GM18907 (cell line): ENCODE data around the gene PDE6A.

Source experiments
- ATAC-seq: cut with Tn5 transposase; IDR thresholded peaks from one replicate; pipeline ENCODE4 v1.9.1; 2021; ENCODE audit warnings: mild to moderate bottlenecking, moderate library complexity; ENCODE audit not compliant: unreplicated experiment

PDE6A gene

DNA sequence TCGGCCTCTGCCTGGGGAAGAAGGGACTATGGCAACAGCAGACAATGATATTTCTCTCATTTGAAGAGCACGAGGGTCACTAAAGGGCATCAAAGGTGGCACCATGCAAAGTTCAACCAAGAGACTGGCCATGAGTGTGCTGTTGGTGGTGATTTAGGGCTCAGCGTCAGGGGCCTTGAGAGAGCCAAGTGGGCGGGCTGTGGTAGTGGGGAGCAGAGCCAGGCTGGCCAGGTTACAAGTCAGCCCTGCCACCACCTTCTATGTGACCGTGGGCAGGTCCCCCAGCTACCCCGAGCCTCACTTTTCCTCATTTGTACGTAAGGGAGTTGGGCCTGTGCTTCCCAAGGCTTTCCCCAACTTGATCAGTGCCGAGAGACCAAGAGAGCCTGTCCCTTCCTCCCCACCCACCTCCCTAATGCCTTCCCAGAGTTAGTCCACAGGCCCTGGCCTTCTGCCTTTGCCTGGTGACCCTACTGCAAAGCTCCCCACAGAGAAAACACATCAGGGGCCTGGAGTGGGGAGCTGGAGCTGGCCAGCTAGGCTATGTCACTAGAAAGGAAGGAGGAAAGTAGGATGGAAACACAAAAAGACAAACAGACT is 104.3 kb downstream of the PDE6A start:
- ATAC-seq, result no peak

DNA sequence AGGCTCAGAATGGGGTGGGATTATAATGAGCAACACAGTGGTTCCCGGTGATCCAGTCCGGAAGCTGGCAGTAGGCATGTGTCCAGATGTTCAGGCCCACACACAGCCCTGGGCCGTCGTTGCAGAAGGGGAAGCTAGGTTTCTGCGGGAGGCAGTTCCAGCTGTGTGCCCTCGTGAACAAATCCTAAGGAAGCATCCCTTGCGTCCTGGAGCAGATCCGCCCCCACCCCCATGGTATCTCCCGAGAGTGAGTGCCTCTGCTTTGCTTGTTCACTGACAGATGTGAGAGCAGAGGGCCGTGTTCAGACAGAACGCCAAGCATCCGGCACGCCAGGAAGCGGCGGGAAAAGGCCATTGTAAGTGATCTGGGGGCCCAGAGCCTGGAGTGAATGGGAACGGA is 104.8 kb downstream of the PDE6A start:
- ATAC-seq, result no peak

DNA sequence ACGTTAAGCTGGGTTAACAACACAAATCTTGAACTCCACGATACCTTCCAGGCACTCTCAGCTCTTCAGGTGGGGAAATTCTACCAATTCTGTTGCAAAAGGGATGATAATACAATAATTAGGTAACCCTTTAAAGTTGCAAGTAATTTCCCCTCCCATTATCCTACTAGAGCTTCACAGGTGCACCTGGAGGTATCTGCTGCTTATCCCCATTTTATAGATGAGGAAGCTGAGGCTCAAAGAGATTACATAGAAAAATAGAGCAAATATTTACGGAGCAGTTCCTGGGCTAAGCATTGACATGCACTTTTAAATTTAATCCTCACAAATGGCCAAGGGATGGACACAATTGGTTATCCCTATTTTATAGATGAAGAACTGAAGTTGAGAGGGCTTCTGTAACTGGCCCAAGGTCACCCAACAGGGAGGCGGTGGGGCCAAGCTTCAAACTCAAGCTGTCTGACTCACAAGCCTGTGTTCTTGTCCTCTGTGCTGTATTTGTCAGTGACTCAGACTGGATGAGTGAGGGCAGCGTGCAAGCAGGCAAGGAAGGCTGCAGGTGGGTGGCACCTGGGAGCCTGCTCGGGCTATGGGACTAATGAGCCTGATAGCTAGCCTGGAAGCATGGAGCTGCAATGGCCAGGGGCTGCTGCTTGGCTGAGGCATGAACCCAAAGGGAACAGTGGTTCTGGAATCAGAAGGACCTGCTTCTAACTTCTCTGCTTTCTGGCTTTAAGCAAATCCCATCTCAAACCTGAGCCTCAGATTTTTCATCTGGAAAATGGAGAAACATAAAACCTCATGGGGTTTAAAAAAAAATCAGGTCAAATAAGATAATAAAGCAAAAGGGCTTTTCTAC is 105.5 kb downstream of the PDE6A start:
- ATAC-seq, result no peak

DNA sequence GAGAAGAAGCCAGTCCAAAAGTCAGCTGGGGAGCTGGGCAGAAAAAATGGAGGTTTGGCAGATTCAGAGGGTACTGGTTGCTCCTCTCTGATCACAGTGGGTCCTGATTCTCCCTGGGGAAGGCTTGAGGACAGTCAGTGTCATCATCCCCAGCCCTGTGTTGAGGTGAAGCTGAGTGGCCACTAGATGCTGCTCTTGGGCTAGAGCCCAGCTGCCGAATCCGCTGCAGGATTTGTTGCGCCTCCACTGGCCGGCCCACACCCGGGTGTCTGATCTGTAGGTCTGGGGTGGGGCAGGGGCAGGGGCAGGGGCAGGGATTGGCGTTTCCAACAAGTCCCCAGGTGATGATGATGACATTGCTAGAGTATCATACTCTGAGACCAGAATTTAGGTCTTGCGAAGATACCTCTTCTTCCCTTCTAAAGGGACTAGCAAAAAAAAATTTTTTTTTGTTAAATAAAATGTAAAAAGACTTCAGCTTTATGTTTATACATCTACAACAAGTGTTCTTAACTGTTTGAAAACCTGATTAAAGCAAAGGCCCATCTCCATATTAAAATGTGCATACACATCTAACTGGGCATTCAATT is 106.8 kb downstream of the PDE6A start:
- no peak for ATAC-seq

DNA sequence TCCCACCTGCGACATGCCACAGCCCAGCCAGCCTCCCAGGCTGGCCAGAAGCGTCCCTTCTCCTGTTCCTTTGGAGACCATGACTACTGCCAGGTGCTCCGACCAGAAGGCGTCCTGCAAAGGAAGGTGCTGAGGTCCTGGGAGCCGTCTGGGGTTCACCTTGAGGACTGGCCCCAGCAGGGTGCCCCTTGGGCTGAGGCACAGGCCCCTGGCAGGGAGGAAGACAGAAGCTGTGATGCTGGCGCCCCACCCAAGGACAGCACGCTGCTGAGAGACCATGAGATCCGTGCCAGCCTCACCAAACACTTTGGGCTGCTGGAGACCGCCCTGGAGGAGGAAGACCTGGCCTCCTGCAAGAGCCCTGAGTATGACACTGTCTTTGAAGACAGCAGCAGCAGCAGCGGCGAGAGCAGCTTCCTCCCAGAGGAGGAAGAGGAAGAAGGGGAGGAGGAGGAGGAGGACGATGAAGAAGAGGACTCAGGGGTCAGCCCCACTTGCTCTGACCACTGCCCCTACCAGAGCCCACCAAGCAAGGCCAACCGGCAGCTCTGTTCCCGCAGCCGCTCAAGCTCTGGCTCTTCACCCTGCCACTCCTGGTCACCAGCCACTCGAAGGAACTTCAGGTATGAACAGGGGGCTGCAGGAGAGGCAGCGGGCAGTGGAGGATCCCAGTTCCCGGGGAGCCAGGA is 108.0 kb downstream of the PDE6A start:
- ATAC-seq, result no peak

DNA sequence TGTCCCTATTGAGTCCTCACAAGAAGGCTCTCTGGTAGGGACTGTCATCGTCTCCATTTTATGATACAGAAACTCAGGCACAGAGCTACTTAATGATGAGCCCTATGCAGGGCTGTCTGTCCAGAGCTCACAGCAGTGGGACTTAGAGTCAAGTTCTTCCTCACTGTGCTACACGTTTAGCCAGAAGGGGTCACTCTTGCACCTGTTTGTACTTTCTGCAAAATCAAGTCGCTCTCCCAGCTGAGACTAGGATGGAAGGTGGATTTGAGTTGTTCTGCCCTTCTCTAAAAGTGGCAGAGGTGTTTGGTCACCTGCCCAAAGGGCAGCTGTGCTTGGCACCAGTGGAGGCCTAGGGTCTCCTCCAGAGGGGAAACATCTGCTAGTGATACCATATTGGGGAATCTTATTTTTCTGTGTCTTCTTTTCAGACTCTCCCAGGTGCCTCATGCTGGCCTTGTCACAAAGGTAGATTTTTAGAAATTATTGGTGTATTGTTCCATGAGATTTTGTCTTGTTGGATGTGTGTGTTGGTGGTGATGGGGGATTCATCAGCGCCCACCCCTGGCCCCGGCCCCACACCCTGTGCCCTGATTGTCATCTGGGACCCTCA is 110.2 kb downstream of the PDE6A start:
- peak; percentile 35 for ATAC-seq

DNA sequence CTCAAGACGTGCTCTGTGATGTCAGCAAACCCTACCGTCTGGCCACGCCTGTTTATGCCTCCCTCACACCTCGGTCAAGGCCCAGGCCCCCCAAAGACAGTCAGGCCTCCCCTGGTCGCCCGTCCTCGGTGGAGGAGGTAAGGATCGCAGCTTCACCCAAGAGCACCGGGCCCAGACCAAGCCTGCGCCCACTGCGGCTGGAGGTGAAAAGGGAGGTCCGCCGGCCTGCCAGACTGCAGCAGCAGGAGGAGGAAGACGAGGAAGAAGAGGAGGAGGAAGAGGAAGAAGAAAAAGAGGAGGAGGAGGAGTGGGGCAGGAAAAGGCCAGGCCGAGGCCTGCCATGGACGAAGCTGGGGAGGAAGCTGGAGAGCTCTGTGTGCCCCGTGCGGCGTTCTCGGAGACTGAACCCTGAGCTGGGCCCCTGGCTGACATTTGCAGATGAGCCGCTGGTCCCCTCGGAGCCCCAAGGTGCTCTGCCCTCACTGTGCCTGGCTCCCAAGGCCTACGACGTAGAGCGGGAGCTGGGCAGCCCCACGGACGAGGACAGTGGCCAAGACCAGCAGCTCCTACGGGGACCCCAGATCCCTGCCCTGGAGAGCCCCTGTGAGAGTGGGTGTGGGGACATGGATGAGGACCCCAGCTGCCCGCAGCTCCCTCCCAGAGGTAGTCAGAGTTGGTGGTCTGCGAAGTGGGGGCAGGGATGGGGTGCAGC is 111.3 kb downstream of the PDE6A start:
- ATAC-seq, result no peak

DNA sequence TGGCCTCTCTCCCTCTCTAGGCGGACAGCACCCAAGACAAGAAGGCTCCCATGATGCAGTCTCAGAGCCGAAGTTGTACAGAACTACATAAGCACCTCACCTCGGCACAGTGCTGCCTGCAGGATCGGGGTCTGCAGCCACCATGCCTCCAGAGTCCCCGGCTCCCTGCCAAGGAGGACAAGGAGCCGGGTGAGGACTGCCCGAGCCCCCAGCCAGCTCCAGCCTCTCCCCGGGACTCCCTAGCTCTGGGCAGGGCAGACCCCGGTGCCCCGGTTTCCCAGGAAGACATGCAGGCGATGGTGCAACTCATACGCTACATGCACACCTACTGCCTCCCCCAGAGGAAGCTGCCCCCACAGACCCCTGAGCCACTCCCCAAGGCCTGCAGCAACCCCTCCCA is 112.0 kb downstream of the PDE6A start:
- ATAC-seq, result no peak

DNA sequence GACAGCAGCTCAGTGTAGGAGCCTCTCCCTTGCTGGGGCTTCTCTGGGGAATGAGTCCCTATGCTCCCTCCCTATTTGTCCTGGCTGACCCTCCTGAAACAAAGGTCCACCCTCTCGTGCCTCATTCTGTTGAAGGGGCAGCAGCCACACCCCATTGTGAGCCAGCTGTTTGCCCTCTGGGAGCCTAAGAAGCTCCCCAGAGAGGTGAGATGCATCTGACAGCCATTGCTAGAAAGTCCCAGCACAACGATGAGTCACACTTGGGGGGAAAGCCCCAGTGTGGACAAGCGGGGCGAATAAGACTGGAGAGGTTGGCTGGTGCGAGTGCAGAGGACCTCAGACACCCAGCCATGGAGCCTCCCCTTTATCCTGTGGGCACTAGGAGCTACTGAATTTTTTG is 113.1 kb downstream of the PDE6A start:
- ATAC-seq, result peak; percentile 89

DNA sequence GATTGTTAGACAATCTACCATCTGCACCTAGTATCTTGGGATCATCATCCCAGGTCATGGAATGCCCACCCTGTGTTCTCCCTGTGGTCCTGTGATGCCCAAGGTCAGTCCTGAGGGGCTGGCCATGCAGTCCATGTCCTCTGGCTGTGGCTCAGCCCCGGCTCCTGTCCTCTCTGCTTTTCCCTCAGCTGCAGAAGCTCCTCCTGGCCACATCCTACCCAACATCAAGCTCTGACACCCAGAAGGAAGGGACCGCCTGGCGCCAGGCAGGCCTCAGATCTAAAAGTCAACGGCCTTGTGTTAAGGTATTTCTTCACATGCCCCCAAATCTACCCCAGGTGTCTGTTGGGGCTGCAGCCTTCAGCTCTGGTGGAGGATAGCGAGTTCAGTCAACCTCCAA is 114.0 kb downstream of the PDE6A start:
- no peak for ATAC-seq

DNA sequence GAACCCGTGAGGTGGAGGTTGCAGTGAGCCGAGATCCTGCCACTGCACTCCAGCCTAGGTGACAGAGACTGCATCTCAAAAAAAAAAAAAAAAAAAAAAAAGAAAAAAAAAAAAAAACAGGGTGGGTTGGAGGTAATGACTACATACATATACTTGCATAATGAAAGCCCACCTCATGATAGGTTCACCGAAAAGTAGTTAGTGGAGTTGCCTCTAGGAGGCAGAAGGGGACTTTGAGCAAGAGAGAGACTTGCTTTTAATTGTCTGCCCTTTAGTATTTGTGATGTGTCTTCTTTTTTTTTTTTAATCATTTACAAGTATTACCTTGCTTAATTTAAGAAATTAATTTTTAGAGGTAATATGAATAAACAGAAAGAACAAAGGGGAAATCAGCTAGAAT is 114.6 kb downstream of the PDE6A start:
- ATAC-seq, result no peak

DNA sequence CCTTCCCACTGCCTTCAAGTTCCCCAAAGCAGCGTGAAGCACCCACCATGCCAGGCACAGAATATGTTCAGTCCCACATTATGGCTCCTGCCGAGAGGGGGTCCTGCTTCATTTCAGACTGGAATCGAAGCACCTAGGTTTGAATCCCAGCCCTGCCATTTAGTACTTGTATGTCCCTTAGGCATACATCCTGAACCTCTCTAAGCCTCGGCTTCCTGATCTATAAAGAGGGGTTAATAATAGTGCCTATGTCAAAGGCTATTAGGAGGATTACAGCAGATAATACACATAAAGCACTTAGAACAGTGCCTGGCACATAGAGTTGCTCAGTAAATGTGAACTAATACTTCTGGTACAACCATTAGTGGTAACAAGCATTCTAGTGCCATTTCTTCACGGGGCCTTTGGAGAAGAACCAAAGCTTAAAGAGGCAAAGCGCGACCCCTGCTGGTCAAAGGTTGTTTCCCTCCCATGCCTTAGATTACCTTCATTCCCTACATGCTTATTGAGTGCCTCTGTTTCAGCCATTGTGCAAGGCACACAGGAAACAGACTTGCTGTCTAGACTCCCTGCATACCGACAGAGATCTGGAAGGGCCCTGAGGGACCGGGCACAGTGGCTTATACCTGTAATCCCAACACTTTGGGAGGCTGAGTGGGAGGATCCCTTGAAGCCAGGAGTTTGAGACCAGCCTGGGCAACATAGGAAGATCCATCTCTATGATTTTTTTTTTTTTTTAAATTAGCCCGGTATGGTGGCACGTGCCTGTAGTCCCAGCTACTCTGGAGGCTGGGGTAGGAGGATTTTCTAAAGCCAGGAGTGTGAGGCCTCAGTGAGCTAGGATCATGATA is 116.2 kb downstream of the PDE6A start:
- peak; percentile 56 for ATAC-seq

DNA sequence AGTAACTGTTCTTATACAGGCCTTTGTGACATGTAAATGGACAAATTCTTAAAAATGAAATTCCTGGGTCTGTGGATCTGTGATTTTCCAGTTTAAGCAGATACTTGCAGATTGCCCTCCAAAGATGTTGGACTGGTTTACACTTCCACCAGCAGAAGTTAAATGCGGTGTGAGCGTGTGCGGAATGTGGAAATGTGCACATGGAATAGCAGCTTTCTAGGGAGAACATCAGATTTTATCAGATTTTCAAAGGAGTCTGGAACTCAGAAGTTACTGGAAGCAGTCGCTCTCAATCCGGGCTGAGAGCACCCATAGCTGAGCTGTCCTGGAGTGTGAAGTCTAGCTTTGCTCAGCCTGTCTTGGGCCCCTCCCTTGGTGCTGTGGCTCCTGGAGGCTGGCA is 117.0 kb downstream of the PDE6A start:
- no peak for ATAC-seq

DNA sequence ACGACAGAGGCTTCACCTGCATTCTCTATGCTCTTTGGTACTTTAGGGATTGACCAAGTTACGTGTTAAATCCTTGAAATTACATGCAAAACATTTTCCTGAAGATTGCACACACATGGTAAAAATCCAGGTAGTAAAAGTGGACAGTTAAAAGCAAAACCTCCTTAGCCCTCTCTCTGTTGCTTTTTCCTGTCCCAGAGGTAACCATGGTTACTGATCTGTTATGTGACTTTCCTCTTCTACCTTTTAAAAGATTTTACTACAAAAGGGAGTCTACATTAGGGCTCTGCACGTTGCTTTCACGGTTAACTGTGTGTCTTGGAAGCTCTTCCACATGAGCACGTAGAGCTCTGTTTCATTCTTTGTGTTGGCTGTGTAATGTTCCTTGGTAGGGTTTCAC is 117.5 kb downstream of the PDE6A start:
- ATAC-seq, result no peak

DNA sequence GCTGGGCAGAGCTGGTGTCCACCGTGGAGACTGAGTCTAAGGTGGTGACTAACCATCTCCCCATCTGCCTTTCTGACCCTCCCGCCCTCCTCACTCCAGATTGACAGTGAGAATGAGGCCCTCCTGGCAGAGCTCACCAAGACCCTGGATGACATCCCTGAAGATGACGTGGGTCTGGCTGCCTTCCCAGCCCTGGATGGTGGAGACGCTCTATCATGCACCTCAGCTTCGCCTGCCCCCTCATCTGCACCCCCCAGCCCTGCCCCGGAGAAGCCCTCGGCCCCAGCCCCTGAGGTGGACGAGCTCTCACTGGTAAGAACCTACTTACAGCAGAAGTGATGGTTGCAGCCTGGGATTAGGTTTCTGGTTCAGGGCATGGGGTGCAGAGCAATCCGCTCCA is 118.0 kb downstream of the PDE6A start:
- no peak for ATAC-seq

DNA sequence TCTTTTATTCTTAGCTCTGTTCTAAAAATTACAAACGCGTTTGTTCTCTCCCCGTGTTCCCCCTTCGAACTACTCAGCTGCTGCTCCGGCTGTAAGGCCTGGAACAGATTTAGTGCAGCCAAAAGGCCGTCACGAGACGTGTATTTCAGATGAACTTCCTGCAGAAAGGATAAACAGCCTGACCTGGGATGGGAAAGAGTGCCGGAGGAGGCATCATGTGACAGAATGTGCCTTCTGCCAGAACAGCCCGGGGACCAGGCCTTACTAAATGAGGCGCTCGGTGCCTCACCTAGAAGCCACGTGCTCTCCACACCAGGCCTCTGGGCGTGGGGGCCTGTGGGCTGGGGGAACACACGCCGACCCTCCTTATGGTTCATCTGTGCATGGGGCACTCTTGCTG is 119.7 kb downstream of the PDE6A start:
- ATAC-seq, result no peak

DNA sequence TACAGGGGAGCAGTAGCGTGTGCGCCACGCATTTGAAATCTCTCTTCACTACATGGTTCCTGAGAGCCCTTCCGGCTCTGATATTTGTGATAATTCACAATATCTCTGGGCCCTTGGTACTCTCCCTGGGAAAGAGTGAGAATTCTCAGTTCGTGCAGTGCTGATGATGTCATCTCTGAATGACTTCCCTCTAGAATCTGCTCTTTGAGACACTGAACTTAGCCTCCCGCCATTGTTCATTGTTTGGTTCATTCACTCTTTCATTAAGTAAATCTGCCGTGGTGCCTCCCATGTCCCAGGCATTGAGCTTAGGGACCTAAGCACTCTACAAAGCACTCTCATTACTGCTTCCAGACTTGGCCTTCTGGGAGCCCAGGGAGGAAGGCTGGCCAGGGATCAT is 120.5 kb downstream of the PDE6A start:
- no peak for ATAC-seq

DNA sequence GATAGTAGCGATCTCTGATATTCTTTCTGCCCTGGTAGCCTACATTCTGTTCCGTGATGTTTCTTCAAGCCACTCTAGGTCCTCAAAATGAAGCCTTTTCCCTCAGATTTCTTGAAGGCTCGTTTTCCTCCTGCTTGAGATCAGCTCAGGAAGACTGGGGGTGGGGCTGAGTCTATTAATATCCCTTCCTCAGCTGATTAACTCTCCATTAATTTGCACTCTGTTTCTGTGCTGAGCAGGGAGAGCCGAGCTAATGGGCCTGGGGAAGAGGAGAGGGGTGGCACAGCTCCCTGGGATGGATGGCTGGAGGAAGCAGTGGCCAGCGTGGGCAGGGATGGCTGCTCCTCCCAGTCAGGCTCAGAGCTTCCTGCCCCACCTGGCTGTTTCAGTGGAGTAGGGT is 121.2 kb downstream of the PDE6A start:
- ATAC-seq, result no peak

DNA sequence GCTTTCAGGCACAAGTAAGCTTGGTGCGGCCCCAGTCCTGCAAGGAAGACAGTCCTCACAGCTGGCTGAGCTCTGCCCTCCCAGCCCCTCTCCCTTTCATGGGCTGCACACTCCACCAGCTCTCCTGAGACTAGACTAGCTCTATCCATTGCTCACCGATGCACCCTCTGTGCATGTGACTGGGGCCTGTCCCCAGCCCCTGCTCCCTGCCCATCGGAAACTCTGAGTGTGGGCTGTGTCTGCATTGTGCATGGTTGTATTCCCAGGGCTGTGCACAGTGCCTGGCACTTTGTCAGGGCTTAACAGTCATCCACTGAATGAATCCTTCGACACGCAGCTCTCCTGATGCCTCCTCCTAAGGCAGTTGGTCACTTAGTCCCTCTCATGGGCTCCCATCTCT is 122.3 kb downstream of the PDE6A start:
- no peak for ATAC-seq
